Uterus (tissue), 2 donors: ENCODE results near the gene KRT222.

Experiments used
- POLR2A ChIP-seq, 2 donors: fragments of 450-650 bp; IDR thresholded peaks; one replicate each; pipeline ENCODE4 v1.6.1; 2016; ENCODE audit warnings: antibody characterized with exemption in 2 of 2, mild to moderate bottlenecking in 1 of 2, moderate library complexity in 1 of 2
- TF ChIP-seq, protein P1 (sequence below), 4 experiments: fragments of 200-600 bp in 2 of 4; fragments of 450-650 bp in 2 of 4; sonication (generic) in 2 of 4; IDR thresholded peaks; one replicate each; pipeline ENCODE4 v1.5.1; 2016 to 2019; ENCODE audit warnings: antibody characterized with exemption in 4 of 4, mild to moderate bottlenecking in 2 of 4, moderate library complexity in 1 of 4

DNA sequence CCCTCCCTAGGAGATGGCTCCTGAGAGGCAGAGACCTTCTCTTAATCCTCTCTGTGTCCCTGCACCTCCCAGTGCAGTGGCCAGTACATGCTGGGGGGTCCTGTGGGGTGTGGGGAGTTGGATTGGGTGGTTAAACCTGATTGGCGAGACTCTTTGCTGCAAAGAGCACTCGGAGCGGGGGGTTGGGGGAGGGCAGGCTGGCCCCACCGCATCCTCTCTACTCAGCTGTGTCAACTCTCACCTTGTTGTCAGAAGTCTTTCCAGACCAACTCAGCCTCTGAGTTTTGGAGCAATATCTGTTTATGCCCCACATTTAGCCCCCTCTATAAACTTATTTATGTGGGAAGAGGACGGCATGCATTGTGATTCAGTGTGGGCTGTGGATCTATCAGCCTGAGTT lies 57.3 kb downstream of the KRT222 start:
- TF ChIP-seq, protein P1, sequence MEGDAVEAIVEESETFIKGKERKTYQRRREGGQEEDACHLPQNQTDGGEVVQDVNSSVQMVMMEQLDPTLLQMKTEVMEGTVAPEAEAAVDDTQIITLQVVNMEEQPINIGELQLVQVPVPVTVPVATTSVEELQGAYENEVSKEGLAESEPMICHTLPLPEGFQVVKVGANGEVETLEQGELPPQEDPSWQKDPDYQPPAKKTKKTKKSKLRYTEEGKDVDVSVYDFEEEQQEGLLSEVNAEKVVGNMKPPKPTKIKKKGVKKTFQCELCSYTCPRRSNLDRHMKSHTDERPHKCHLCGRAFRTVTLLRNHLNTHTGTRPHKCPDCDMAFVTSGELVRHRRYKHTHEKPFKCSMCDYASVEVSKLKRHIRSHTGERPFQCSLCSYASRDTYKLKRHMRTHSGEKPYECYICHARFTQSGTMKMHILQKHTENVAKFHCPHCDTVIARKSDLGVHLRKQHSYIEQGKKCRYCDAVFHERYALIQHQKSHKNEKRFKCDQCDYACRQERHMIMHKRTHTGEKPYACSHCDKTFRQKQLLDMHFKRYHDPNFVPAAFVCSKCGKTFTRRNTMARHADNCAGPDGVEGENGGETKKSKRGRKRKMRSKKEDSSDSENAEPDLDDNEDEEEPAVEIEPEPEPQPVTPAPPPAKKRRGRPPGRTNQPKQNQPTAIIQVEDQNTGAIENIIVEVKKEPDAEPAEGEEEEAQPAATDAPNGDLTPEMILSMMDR (IDR thresholded peaks at IDR 0.05) = no peak
- no peak for TF ChIP-seq POLR2A (IDR thresholded peaks at IDR 0.05)
